IMR-90 (cell line): Measurements from ENCODE around the gene COL18A1. TPM values are rescaled to one million over a fixed set of nuclear protein-coding genes. Genes with fewer than 3 reads are reported as not detected.
A peak's percentile ranks its signal among the peaks of the same experiment; 100 is the strongest.

Source experiments
- ATAC-seq: fragments of 200-7000 bp; cut with Tn5 transposase; 2 replicates; pipeline ENCODE4 v1.9.1; 2020; ENCODE audit warnings: low read depth, mild to moderate bottlenecking, moderate library complexity
- BruUV-seq: library from RNA; stranded (reverse); fragments of 400-500 nt; replicated peaks from 2 replicates; lab custom pipeline; 2021; lab: Mats Ljungman, UMichigan
- CTCF ChIA-PET: fragments of 300-600 bp; formaldehyde crosslinking; extraction: SDS; loops from one replicate; lab custom pipeline; 2021; ENCODE audit warnings: antibody characterized with exemption; lab: Yijun Ruan, JAX
- POLR2A ChIA-PET: fragments of 300-600 bp; sonication (Branson Sonifier 250); formaldehyde crosslinking; loops from one replicate; lab custom pipeline; 2022; ENCODE audit warnings: antibody characterized with exemption; ENCODE audit not compliant: unreplicated experiment; lab: Charles Lee
- DNase-seq: peaks from one replicate; pipeline ENCODE4 v3.0.0; 2013
- H2AFZ ChIP-seq: replicated peaks from 2 replicates; pipeline ENCODE3; 2013; ENCODE audit warnings: low read length, mild to moderate bottlenecking; ENCODE audit not compliant: poor library complexity
- H2AK5ac ChIP-seq: 2 replicates; pipeline ENCODE4 v1.6.1; 2013; ENCODE audit warnings: low read depth, low read length, inconsistent platforms
- H2AK9ac ChIP-seq: replicated peaks from 2 replicates; pipeline ENCODE3; 2013; ENCODE audit warnings: mild to moderate bottlenecking, low read depth, low read length, moderate library complexity; ENCODE audit not compliant: poor library complexity
- H2BK120ac ChIP-seq: 2 replicates; pipeline ENCODE4 v1.6.1; 2013; ENCODE audit warnings: low read depth, low read length, inconsistent platforms
- H2BK15ac ChIP-seq: 3 replicates; pipeline ENCODE4 v1.6.1; 2013; ENCODE audit warnings: low read depth, low read length, inconsistent platforms
- H2BK20ac ChIP-seq: 2 replicates; pipeline ENCODE4 v1.6.1; 2013; ENCODE audit warnings: low read depth, mild to moderate bottlenecking, inconsistent platforms, low read length, moderate library complexity
- H2BK5ac ChIP-seq: 2 replicates; pipeline ENCODE4 v1.6.1; 2013; ENCODE audit warnings: mild to moderate bottlenecking, low read depth, low read length, inconsistent platforms; ENCODE audit not compliant: poor library complexity, severe bottlenecking
- H3K14ac ChIP-seq: replicated peaks from 2 replicates; pipeline ENCODE4 v1.6.1; 2013; ENCODE audit warnings: low read depth, low read length, inconsistent platforms
- H3K18ac ChIP-seq: 2 replicates; pipeline ENCODE4 v1.6.1; 2013; ENCODE audit warnings: low read depth, low read length, control low read depth
- H3K23ac ChIP-seq: 2 replicates; pipeline ENCODE4 v1.6.1; 2013; ENCODE audit warnings: low read depth, low read length, inconsistent platforms
- H3K27ac ChIP-seq: 2 replicates; pipeline ENCODE4 v1.5.1; 2013; ENCODE audit warnings: mild to moderate bottlenecking, control low read depth, low read length; ENCODE audit not compliant: insufficient read depth
- H3K27me3 ChIP-seq: 2 replicates; pipeline ENCODE4 v1.6.1; 2013; ENCODE audit warnings: low read length; ENCODE audit not compliant: control insufficient read depth, insufficient read depth
- H3K36me3 ChIP-seq: 2 replicates; pipeline ENCODE4 v1.6.1; 2013; ENCODE audit warnings: low read length, mixed read lengths; ENCODE audit not compliant: control insufficient read depth, insufficient read depth
- H3K4ac ChIP-seq: 2 replicates; pipeline ENCODE4 v1.6.1; 2013; ENCODE audit warnings: low read depth, low read length, inconsistent platforms
- H3K4me1 ChIP-seq: 2 replicates; pipeline ENCODE4 v1.6.1; 2013; ENCODE audit warnings: low read length, mixed read lengths; ENCODE audit not compliant: control insufficient read depth, insufficient read depth
- H3K4me2 ChIP-seq: 2 replicates; pipeline ENCODE4 v1.6.1; 2013; ENCODE audit warnings: low read depth, mild to moderate bottlenecking, control low read depth, low read length, moderate library complexity
- H3K4me3 ChIP-seq: 2 replicates; pipeline ENCODE4 v1.5.1; 2013; ENCODE audit warnings: low read depth, mild to moderate bottlenecking, control low read depth, low read length, moderate library complexity; ENCODE audit not compliant: insufficient read depth
- H3K56ac ChIP-seq: 2 replicates; pipeline ENCODE4 v1.6.1; 2013; ENCODE audit warnings: low read length, inconsistent platforms; ENCODE audit not compliant: insufficient read depth; ENCODE audit errors: extremely low read depth
- H3K79me1 ChIP-seq, 2 experiments: 2 replicates each; pipeline ENCODE4 v1.6.1; 2013; ENCODE audit warnings: low read length in 2 of 2, inconsistent platforms in 1 of 2, low read depth in 1 of 2
- H3K9ac ChIP-seq: 2 replicates; pipeline ENCODE4 v1.6.1; 2013; ENCODE audit warnings: low read depth, low read length, control low read depth
- H3K9me1 ChIP-seq: 2 replicates; pipeline ENCODE4 v1.6.1; 2013; ENCODE audit warnings: low read length, inconsistent platforms; ENCODE audit not compliant: insufficient read depth
- H3K9me3 ChIP-seq: 2 replicates; pipeline ENCODE4 v1.6.1; 2013; ENCODE audit warnings: low read length; ENCODE audit not compliant: control insufficient read depth, insufficient read depth
- H4K20me1 ChIP-seq: 2 replicates; pipeline ENCODE4 v1.6.1; 2013; ENCODE audit warnings: low read length, inconsistent platforms; ENCODE audit not compliant: insufficient read depth
- H4K5ac ChIP-seq: 2 replicates; pipeline ENCODE4 v1.6.1; 2013; ENCODE audit warnings: mild to moderate bottlenecking, low read depth, low read length, control low read depth
- H4K8ac ChIP-seq, 2 experiments: 2 replicates each; pipeline ENCODE4 v1.6.1; 2013; ENCODE audit warnings: low read depth in 2 of 2, low read length in 2 of 2, control low read depth in 1 of 2, inconsistent platforms in 1 of 2
- H4K91ac ChIP-seq: 2 replicates; pipeline ENCODE4 v1.6.1; 2013; ENCODE audit warnings: low read depth, low read length, inconsistent platforms; ENCODE audit not compliant: insufficient read depth
- BHLHE40 ChIP-seq: fragments of 150-350 bp; IDR thresholded peaks from 2 replicates; pipeline ENCODE4 v1.6.1; 2016; ENCODE audit warnings: mild to moderate bottlenecking, low read depth, low read length
- CEBPB ChIP-seq: IDR thresholded peaks from 2 replicates; pipeline ENCODE4 v1.6.1; 2012; ENCODE audit warnings: low read depth, low read length, improper control_type of control experiment
- CHD1 ChIP-seq: IDR thresholded peaks from 2 replicates; pipeline ENCODE4 v1.6.1; 2012; ENCODE audit warnings: low read depth, low read length, improper control_type of control experiment
- FOS ChIP-seq: fragments of 150-350 bp; IDR thresholded peaks from 2 replicates; pipeline ENCODE4 v1.6.1; 2016; ENCODE audit warnings: low read depth, low read length
- MAFK ChIP-seq: IDR thresholded peaks from 2 replicates; pipeline ENCODE4 v1.6.1; 2012; ENCODE audit warnings: low read depth, low read length, improper control_type of control experiment
- MAZ ChIP-seq: IDR thresholded peaks from 2 replicates; pipeline ENCODE4 v1.6.1; 2012; ENCODE audit warnings: low read depth, mild to moderate bottlenecking, low read length, improper control_type of control experiment, moderate library complexity, borderline replicate concordance
- MXI1 ChIP-seq: IDR thresholded peaks from 2 replicates; pipeline ENCODE4 v1.6.1; 2012; ENCODE audit warnings: low read depth, mild to moderate bottlenecking, low read length, moderate library complexity, borderline replicate concordance
- NFE2L2 ChIP-seq: fragments of 150-350 bp; IDR thresholded peaks from 2 replicates; pipeline ENCODE4 v1.6.1; 2016; ENCODE audit warnings: low read depth, mild to moderate bottlenecking, low read length
- POLR2A ChIP-seq: IDR thresholded peaks from 2 replicates; pipeline ENCODE4 v1.6.1; 2012; ENCODE audit warnings: mild to moderate bottlenecking, low read depth, low read length
- RCOR1 ChIP-seq: IDR thresholded peaks from 2 replicates; pipeline ENCODE4 v1.6.1; 2012; ENCODE audit warnings: mild to moderate bottlenecking, low read length, improper control_type of control experiment; ENCODE audit not compliant: insufficient replicate concordance
- RFX5 ChIP-seq: IDR thresholded peaks from 2 replicates; pipeline ENCODE4 v1.8.0; 2012; ENCODE audit warnings: low read depth, mild to moderate bottlenecking, low read length, moderate library complexity
- SMC3 ChIP-seq: fragments of 150-350 bp; IDR thresholded peaks from 2 replicates; pipeline ENCODE4 v1.6.1; 2016; ENCODE audit warnings: low read depth, mild to moderate bottlenecking, antibody characterized with exemption, low read length, moderate library complexity
- USF2 ChIP-seq: fragments of 150-350 bp; IDR thresholded peaks from 2 replicates; pipeline ENCODE4 v1.6.1; 2017; ENCODE audit warnings: mild to moderate bottlenecking, antibody characterized with exemption, low read length, low read depth
- WGBS, 2 experiments: methylation state at CpG; one replicate each; pipeline versions ENCODE4 v1.1.5 to v1.1.7; 2013; ENCODE audit warnings: missing lambda C conversion rate in 2 of 2; ENCODE audit not compliant: insufficient read length in 1 of 2; ENCODE audit errors: extremely low coverage in 2 of 2; 5-methylcytosine and 5-hydroxymethylcytosine counted together
- dilution Hi-C: fragments of 300-500 bp; cut with HindIII; formaldehyde crosslinking; loops from one replicate; pipeline ENCODE4 v1.14.3; 2018; ENCODE audit warnings: low sequenced_read_pairs; ENCODE audit not compliant: unreplicated experiment
- in situ Hi-C: fragments of 300-500 bp; cut with MboI; formaldehyde crosslinking; loops from 3 replicates; pipeline ENCODE4 v1.14.3; 2019; ENCODE audit warnings: low sequenced_read_pairs, inconsistent platforms, mixed read lengths
- intact Hi-C: fragments of 100-400 bp; cut with micrococcal nuclease; formaldehyde crosslinking; loops from 2 replicates; pipeline ENCODE4 v1.10.0; 2022
- polyA plus RNA-seq, 3 experiments: library from polyadenylated mRNA; depleted of rRNA; stranded (reverse); fragments of >200 nt; gene quantifications; 2 replicates each; pipeline ENCODE4 v1.2.3, GENCODE V29; 2012; ENCODE audit warnings: low replicate concordance in 1 of 3
- total RNA-seq: library from RNA; depleted of rRNA; stranded (reverse); fragments of >200 nt; gene quantifications from 2 replicates; pipeline ENCODE4 v1.2.3, GENCODE V29; 2012
- TF ChIP-seq, protein P1 (sequence below): conservative IDR thresholded peaks from 2 replicates; pipeline ENCODE4 v1.5.1; 2012; ENCODE audit warnings: mild to moderate bottlenecking, low read depth, low read length, improper control_type of control experiment

COL18A1 gene
- total and polyA plus RNA-seq, 2 of the 4 experiments (the other 2 are of a cell fraction): 4.3 to 46.7 TPM

DNA sequence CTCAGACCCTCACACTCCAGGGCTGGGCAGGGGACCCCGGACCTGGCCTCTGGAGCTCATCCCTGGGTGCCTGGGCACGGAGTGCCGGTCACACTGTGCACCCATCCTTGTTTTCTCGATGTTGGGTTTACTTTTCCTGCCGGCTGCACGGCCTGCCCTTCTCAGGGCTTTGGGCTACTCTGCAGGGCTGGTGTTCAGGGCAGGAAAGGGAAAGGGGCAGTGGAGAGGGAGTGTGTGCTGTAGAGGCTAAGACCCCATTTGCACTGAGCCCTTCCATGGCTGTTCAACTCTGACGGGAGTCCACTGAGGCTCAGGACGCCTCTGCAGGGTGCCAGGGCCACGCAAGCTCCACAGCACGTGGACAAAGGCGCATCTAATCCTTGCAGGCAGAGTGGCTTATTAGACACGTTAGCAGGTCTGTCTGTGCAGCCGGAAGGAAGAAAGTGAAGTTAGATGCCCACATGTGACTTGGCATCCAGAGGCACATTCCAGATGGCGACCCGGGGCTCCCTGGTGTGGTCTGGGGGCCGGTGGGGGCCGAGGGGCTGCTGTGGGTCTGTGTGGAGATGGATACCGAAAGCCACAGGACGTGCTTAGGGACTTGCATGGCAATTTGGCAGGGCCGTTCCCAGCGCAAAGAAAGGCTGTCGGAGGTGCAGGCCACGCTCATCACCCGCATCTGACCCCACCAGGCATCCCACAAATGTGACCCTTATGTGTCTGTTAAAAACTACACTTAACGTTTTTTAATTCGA is 33.6 kb downstream of the COL18A1 start:
- dilution Hi-C loops (no loop called here), intact Hi-C loops (loop anchor here (1.0 to 5.0 kb wide), 4 partner anchors 52 to 384 kb away; no protein-coding TSS in a partner anchor), in situ Hi-C loops (no loop called here)
- Histone ChIP-seq H3K23ac (peak overlapping the region; percentile 70), H2AFZ (peak overlapping the region; percentile 90), H3K79me1 (peaks cover 12 to 74% of the 10 kb centered on the region in 2 experiments; a peak in 3 of 4 replicates), H3K4me2 (peak overlapping the region; percentile 53; the same call in 1 of the 2 replicates), H3K27me3 (no peaks in the 10 kb centered on the region), H2BK20ac (peak overlapping the region; percentile 58; the same call in 1 of the 2 replicates), H3K14ac (peak overlapping the region; percentile 54), H3K36me3 (no peaks in the 10 kb centered on the region), H3K27ac (peak overlapping the region; percentile 83; the same call in 1 of the 2 replicates), H2BK15ac (peak overlapping the region; percentile 30; the same call in 2 of the 3 replicates), H2BK120ac (peak overlapping the region; percentile 89), H2AK9ac (peak overlapping the region; percentile 31), H3K9me1 (peaks cover 11% of the 10 kb centered on the region), H3K18ac (no peak overlapping the region; the same call in 1 of the 2 replicates), H3K56ac (no peak overlapping the region), H4K20me1 (peaks cover 36% of the 10 kb centered on the region), H3K4ac (peak overlapping the region; percentile 84), H4K91ac (peak overlapping the region; percentile 58), H3K4me1 (peaks cover 14% of the 10 kb centered on the region), H4K5ac (peak overlapping the region; percentile 36), H3K9me3 (no peaks in the 10 kb centered on the region), H2AK5ac (peak overlapping the region; percentile 91), H2BK5ac (peak overlapping the region; percentile 52), H4K8ac (peak overlapping the region; percentile 76 to 92), H3K4me3 (no peak overlapping the region), H3K9ac (peak overlapping the region; percentile 63)
- BruUV-seq: no TSS peak
- ATAC-seq: no peak
- no peak for DNase-seq
- WGBS, 2 experiments: 61% methylated on average over 4 of the region's 26 CpGs; no CpG with 5 or more reads in 1 of the 2 experiments
- CTCF ChIA-PET: interaction anchor here (0.5 kb wide), 1 partner anchor 41 kb away, joined by 3 read pairs; no protein-coding TSS in a partner anchor
- POLR2A ChIA-PET: no interaction called here
- TF ChIP-seq RCOR1: no peak
- TF ChIP-seq NFE2L2: no peak
- TF ChIP-seq CEBPB: no peak
- TF ChIP-seq POLR2A: no peak
- no peak for TF ChIP-seq BHLHE40
- TF ChIP-seq, protein P1, sequence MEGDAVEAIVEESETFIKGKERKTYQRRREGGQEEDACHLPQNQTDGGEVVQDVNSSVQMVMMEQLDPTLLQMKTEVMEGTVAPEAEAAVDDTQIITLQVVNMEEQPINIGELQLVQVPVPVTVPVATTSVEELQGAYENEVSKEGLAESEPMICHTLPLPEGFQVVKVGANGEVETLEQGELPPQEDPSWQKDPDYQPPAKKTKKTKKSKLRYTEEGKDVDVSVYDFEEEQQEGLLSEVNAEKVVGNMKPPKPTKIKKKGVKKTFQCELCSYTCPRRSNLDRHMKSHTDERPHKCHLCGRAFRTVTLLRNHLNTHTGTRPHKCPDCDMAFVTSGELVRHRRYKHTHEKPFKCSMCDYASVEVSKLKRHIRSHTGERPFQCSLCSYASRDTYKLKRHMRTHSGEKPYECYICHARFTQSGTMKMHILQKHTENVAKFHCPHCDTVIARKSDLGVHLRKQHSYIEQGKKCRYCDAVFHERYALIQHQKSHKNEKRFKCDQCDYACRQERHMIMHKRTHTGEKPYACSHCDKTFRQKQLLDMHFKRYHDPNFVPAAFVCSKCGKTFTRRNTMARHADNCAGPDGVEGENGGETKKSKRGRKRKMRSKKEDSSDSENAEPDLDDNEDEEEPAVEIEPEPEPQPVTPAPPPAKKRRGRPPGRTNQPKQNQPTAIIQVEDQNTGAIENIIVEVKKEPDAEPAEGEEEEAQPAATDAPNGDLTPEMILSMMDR: no peak
- no peak for TF ChIP-seq FOS
- no peak for TF ChIP-seq MAZ
- no peak for TF ChIP-seq RFX5
- no peak for TF ChIP-seq USF2
- no peak for TF ChIP-seq SMC3
- TF ChIP-seq MXI1: no peak
- no peak for TF ChIP-seq CHD1
- no peak for TF ChIP-seq MAFK
